HG02763 (cell line): Measurements from ENCODE around the gene SELENOH.

Experiments used
- ATAC-seq: cut with Tn5 transposase; IDR thresholded peaks from one replicate; pipeline ENCODE4 v1.9.1; 2021; ENCODE audit warnings: mild to moderate bottlenecking, moderate library complexity; ENCODE audit not compliant: unreplicated experiment

Gene SELENOH

DNA sequence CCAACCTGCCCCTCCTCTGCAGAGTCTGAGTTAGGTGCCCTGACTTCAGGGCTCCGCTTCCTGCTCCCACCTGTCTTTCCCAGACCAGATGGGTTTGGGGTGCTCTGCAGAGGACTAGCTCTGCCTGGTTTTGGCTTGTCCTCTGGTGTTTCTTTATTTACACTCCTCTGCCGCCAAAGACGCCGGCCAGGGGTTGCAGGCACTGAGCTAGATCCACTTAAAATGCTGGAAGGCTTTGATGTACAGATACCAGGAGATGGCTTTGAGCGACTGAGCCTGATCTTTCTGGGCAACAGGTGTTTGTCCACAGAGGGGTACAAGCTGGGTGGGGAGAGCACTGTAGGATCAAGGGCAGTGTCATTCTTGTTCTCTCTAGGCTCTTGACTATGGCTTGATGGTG is 3.9 kb downstream of the SELENOH start:
- no peak for ATAC-seq

- no peak for ATAC-seq
These were observed 5.6 kb downstream of the SELENOH start for GRCh38 chr11:57746920-57747319.

DNA sequence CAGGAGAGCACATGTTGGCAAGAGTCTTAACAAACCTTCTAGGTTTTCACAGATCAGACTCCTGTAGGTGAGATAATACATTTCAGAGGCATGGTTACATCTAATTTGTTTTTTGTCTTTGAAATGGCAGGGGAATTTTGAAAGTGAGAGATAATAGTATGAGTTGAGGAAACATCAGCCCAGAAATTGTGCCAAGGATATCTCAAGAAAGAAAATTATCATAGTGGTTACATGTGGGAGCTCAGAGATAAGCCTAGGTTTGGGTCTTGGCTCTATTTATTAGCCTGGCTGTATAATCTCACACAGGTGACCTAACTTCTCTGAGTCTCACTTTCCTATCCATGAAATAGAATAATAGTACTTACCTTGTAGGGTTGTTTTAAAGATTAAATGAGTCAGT is 9.9 kb downstream of the SELENOH start:
- no peak for ATAC-seq

DNA sequence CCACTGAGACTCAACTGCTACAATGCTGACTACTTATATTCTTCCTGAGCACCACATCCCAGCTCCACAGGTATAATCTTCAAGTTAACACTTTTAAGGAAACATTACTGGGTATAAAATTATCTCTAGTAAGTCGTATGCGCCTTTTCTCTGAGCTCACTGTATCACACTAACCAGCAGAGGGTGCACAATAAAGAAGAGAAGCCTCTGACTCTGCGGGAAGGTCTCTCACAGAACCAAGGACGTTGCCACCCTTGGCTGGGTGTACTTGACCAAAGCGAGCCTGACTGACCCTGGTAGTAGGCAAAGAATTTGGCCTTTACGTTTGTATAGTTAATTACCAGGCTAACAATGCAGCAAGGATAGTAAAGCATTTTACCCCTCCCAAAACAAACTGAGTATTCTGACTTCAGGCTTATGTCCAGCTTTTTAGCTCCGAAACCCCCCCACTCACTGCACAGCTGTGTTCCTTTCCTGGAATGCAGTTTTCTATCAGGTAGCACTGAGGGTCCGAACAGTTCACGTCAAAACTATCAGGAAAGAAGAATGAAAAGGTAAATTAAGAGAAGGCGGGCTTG is 10.5 kb downstream of the SELENOH start, which contains the start of gene BTBD18:
Gene BTBD18, minus strand, starts transcription at position 144 of the 578 bp plus-strand sequence. CDS start 631 bp downstream, outside the sequence.
- no peak for ATAC-seq

GRCh38 chr11:57752954-57753353 is 11.7 kb downstream of the SELENOH start:
- ATAC-seq: no peak

DNA sequence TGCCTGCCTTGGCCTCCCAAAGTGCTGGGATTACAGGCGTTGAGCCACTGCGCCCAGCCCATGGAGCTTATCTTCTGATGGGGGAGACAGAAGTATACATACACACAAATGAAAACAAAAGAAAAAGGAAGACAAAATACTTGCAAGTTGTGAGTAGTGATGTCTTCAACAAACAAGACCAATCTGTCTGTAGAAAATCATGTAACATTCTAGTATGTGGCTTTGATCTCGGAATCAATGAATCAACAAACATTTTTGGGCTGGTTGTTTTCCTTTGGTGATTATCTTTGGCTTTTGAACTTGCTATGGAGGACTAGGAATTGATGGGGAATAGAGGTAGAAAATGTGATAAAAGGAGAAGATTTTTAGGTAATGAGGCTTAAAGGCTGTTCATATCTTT is 16.9 kb downstream of the SELENOH start:
- ATAC-seq: no peak

DNA sequence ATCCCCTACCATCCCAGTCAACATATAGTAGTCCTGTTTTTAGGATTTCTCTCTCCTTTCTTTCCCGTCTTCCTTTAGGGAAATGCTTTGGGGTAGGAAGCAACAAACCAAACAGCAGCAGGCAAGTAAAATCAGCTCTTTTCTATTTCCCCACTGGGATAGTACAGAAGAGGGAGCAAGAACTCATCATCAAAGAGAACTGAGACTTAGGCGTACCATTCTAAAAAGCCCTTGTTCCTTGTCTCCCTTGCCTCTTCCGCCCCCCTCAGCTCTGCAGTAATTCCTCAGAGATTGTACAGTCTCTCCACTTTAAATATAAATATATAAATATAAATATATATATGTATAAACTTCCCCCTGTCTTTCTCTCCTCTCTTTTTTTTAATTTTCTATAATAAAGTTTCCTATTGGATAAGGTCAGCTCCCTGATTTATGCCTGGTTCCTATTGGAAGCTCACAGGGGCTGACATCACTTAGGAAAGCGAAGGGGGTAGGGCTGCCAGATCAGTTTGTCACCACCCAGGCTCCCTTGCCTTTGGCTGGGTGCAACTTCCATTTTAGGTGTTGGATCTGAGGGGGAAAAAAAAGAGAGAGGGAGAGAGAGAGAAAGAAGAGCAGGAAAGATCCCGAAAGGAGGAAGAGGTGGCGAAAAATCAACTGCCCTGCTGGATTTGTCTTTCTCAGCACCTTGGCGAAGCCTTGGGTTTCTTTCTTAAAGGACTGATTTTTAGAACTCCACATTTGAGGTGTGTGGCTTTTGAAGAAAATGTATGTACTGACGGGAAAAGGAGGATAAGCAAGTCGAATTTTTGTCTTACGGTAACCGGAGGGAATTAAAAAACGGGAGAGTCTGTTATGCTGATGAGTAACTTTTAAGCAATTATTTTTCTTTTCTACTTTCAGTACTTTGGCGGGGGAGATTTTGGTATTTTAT is 20.3 kb downstream of the SELENOH start, which contains the start of gene CTNND1:
Gene CTNND1, plus strand, starts transcription at position 502 of the 934 bp plus-strand sequence. CDS start 29,677 bp downstream, outside the sequence.
- peak; percentile 82 for ATAC-seq

DNA sequence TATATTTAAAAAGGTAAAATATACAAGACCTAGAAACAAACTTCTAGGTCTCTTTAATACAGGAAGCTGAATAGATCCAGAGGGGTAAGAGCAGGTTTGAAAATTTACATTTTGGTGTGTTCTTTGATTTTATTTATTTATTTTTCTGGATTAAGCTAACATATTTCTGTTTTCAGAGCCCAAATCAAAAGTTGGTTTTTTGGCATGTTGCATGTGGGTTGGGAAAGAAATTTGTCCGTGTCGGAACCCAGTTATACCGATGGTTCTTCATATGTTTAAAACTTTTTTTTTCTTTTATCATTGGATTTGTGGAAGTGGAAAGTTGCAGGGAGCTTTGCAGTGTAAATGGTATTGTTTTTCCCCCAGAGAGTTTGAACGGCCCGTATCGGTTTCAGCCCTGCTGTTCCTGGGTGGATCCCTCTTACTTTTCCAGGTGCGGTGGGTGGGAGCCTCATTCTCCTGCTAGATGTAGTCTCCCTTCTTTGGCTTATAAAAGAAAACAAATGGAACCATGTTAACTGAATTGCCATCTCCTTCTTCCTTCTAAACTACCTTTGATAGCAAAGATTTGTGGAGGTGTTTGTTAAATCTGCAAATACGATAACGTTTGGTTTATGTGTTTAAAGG is 21.1 kb downstream of the SELENOH start:
- no peak for ATAC-seq

DNA sequence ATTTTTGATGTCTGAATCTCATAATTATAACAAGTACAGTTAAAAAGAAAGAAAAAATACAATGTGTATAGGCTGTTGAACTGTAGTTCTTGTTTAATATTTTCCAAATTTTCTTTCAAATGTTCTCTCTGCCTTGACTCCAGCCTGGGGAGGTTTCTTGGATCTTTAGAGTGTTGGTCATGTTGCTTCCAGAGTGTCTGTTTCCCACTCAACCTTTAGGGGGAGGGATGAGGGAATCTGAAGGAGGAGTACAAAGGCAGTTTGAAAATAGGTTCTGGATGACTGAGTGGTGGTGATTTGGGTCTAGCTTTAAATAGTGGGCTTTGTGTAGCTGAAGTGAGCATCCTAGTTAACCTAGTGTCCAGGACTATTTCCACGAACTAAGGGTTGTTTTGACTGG is 22.3 kb downstream of the SELENOH start:
- ATAC-seq: no peak

- ATAC-seq: no peak
These were observed 22.7 kb downstream of the SELENOH start for GRCh38 chr11:57764021-57764420.

DNA sequence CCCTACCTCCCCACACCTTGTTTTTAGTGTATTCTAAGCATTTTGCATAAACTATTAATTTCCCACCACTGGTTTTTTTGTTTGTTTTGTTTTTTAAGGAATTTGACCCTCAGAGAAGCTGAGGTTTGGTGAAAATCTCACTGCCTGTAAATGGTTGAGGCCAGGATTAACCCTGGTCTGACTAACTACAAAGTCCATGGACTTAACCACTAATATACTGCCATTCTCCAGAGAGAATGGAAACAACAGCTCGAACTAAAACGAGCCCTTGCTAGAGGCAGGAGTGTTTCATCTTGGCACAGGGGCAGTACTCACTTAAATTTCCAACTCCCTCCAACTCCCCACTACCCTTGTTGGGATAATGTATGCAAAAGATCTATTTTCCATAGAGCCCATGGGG is 23.3 kb downstream of the SELENOH start:
- ATAC-seq: no peak

GRCh38 chr11:57764972-57765371 is 23.7 kb downstream of the SELENOH start:
- no peak for ATAC-seq

- no peak for ATAC-seq
These were observed 29.5 kb downstream of the SELENOH start for GRCh38 chr11:57770793-57771192.

GRCh38 chr11:57771365-57771764 is 30.1 kb downstream of the SELENOH start:
- ATAC-seq: no peak

DNA sequence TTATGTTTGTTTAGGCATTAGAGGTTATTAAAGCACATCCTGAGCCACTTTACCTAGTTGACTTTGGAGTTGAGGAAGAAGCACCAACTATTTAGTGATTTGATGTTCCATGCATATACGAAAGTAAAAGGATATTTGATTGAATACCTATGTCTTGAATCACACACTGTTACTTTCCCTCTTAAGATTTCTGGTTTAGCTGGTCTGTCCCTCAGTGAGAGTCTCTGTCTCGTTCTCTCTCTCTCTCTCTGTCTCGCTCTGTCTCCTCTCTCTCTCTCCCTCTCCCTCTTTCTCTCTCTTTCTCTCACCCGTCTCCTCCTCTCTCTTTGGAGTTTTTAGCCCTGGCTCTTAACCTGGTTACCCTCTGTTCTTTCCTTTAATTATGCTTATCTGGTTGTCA is 31.3 kb downstream of the SELENOH start:
- no peak for ATAC-seq

DNA sequence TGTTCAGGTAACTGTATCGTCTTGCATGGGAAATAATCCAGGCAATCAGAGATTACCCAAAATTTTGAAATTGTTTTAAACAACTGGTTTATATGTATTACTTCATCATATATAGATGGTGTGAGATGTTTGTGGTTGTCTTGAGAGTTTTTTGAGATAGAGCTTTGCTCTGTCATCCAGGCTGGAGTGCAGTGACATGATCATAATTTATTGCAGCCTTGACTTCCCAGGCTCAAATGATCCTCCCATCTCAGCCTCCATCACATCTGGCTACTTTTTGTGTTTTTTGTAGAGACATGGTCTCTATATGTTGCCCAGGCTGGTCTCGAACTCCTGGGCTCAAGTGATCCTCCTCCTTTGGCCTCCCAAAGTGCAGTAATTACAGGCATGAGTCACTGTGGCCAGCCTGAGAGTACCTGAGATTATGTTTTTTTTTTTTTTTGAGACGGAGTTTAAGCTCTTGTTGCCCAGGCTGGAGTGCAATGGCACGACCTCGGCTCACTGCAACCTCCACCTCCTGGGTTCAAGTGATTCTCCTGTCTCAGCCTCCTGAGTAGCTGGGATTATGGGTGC is 31.8 kb downstream of the SELENOH start:
- no peak for ATAC-seq

- no peak for ATAC-seq
These were observed 34.2 kb downstream of the SELENOH start for GRCh38 chr11:57775491-57775890.

DNA sequence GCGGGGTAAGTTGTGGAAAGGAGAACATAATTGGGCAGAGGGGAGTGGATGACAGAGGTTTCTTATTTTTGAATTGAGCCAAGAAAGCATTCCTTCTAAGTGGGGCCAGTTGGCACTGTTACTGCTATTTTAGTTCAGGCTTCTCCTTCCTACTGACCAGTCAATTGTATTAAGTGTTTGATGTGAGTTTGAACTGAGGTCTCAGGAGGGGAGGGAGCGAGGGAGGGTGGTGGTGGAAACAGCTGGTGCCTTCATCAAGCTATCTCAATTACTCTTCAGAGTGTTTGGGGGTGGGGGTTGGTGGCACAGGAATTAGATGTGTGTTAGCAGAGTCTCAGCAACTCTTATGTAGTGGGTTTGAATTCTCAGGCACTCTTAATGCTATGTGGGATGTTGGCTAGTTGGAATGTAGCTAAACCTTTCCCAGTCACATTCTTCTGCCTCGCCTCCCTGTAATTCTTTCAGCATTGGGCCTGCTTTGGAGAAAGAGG is 34.8 kb downstream of the SELENOH start:
- ATAC-seq: no peak

- no peak for ATAC-seq
These were observed 35.4 kb downstream of the SELENOH start for GRCh38 chr11:57776577-57777210.

DNA sequence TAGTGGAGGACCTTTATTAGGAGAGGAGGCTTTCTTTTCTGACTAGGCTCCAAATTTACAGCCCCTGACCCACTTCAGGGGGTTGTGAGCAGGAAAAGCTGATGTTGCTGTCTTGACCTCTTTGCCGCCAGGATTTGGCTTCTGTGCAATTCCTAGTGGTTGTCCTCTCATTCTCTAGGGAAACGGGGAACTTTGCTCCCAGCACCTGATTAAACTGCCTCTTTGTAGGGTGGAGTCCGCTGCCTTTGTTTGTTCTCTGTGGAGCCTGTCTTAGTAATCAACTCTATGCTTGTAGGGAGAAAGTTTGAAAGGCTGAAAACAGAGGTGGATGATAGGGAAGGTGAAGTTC is 36.7 kb downstream of the SELENOH start:
- no peak for ATAC-seq
